ENCODE results near the gene DIS3L2.
"Not testable (repeated sequence)": the region's sequence is repeated elsewhere in the genome, so short reads cannot be mapped to it uniquely, and the experiment has no call there.

Gene DIS3L2

DNA sequence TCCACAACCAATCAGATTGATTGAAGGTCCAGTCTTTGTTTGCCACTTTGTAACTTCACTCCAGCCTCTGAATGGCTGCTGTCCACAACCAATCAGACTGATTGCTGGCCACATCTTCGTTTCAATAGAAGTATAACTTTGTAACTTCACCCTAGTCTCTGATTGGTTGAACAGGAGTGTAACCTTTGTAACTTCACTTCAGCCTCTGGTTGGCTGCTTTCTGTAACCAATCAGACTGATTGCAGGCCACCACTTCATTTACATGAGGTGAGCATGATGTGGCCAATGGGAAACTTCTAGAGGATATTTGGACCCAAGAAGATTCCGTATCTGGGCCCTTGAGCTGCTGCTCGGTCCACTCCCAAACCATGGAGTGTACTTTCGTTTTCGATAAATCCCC is 400.1 kb downstream of the DIS3L2 start:
- no peak for DNase-seq

DNA sequence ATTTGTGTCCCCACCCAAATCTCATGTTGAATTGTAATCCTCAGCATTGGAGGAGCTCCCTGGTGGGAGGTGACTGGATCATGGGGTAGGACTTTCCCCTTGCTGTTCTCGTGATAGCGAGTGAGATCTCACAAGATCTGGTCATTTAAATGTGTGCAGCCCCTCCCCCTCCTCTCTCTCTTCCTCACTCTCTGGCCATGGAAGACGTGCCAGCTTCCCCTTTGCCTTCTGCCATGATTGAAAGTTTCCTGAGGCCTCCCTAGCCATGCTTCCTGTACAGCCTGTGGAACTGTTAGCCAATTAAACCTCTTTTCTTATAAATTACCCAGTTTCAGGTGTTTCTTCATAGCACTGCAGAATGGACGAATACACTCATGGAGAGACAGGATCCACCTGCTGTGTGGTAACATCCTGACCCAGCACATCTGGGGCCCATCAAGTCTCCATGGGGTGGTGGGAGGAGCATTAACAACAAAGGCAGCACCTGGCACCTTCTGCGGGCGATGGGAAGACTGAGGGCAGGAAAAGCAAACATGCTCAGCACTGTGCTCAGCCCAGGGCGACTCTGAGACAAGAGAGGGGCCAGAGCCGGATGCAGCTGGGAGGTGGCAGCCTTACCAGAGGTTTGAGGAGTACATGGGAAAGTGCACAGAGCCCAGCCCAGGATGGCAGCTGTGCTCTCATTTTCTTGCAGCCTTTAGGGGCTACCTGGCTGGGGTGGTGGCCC is 400.8 kb downstream of the DIS3L2 start:
- DNase-seq = no peak

DNA sequence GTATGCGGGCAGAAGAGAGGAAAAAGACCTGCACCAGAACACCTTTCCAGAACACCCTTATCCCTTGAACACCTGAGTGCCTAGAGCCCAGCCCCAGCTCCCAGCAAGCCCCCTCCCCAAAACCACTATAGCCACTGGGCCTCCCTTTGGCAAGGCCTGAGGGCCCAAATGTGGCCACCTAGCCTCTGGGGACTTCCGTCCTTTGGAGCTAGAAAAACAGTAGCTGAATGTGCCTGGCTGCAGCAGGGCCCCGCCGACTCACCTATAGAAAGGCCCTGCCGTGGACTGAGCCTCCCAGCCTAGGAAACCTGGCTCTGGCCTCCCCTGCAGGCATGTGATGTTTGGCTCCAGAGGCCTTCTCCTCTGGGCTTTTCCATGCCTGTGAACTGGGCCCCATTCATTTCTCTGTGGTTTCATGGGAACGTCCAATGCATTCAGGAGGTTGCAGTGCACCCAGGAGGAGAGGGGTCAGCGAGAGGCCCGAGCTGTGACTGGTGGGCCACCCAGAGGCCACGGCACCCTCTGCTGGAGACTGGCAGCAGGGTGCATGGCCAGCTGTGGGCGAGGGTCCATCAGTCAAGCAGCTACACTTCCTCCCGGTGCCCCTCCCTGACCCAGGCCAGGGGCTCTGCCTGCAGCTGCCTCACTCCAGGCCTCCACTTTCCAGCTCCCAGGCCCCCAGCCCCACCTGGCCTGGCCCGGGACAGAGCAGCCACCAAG is 401.7 kb downstream of the DIS3L2 start:
- DNase-seq = not testable (repeated sequence)

DNA sequence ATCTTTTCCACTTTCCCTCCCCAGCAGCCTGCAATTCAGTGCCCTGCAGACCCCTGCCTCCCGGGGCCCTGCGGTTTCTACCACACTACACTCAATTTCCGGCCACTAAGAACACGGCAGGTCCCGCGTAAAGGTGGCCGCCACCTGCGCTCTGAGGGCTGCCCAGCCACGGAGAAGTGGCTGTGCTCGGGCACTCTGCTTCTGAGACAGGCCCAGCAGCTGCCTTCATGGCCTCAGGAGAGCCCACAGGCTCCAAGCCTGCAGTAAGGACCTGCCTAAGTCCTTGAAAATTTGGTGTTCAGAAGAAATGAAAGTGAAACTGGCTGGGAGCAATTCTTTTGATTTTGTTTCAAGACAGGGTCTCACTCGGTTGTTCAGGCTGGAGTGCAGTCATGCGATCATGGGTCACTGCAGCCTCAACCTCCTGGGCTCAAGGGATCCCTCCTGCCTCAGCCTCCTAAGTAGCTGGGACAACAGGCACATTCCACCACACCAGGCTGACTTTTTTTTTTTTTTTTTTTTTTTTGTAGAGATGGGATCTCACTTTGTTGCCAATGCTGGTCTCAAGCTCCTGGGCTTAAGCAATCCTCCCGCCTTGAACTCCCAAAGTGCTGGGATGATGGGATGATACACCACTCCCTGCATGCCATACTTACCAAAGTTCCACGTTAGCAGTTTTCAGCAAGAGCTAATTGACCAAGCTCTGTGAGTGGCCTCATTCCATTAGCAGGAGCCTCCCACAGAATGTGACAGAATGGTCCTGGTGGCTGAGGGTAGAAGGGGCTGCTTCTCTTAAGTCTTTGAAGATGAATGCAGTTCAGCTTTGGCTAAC is 402.5 kb downstream of the DIS3L2 start:
- DNase-seq = peak; percentile 13

DNA sequence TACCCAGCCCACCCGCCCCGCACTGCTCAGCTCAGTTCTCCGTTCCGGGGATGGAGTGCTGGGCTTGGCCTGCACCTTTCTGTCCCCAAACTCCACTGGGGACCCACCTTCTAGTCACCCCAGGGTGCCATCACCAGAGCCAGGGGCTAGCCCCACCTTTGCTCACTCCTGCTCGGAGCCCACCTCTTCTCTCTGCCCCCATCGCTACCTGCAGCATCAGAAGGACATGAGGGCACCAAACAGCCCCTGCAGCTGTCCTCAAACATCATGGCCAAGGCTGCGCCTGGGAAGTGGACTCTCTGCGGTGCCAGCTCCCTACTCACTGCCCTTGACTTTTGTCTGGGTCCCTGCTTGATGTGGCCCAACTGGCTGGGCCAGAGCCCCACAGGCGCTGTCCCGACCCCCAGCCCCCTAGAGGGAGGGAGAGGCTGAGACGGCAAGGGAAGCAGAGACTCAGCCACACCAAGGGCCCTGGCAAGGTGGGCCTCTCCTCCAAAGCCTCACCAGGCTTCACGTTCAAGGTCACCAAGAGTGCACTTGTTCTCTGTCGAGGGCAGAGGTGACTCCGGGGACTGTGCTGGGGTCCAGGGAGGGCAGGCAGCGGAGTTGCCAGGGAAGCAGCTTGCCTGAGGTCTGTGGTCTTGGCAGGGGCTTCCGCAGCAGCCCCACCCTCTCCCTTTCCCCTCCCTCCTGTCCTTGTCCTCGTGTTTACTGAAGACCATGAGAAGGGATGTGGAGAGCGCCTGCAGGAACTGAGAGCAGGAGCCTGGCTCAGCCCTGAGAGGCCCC is 403.5 kb downstream of the DIS3L2 start:
- DNase-seq = not testable (repeated sequence)

DNA sequence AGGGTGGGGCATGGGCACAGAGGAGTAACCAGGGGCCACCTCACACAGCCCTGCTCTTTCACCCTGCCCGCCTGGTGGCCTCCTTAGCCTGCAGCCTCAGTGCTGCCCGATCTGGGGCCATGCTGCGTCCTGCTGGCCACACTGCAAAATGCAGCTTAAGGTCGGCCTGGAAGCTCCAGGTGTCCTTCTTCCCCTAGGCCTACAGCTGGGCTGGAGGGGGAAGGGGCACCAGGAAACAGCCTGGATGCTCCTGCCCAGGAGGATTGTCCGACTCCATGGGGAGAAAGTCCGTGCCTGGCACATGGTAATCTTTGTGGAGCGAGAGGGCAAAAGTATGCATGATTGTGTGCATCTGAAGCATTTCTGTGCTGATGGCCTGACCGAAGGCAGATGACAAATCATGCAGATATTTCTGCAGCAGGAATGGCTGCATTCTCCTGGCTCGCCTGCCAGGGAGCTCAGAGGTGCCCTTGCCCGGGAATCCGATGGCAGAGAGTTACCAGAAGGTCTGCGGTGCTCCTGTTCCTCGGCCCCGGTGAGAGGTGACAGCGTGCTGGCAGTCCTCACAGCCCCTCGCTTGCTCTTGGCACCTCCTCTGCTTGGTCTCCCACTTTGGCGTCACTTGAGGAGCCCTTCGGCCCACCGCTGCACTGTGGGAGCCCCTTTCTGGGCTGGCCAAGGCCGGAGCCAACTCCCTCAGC is 404.3 kb downstream of the DIS3L2 start:
- no peak for DNase-seq

DNA sequence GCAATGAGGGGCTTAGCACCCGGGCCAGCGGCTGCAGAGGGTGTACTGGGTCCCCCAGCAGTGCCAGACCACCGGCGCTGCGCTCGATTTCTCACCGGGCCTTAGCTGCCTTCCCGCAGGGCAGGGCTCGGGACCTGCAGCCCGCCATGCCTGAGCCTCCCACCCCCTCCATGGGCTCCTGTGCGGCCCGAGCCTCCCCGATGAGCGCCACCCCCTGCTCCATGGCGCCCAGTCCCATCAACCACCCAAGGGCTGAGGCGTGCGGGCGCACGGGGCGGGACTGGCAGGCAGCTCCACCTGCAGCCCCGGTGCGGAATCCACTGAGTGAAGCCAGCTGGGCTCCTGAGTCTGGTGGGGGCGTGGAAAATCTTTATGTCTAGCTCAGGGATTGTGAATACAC is 404.9 kb downstream of the DIS3L2 start:
- not testable (repeated sequence) for DNase-seq

DNA sequence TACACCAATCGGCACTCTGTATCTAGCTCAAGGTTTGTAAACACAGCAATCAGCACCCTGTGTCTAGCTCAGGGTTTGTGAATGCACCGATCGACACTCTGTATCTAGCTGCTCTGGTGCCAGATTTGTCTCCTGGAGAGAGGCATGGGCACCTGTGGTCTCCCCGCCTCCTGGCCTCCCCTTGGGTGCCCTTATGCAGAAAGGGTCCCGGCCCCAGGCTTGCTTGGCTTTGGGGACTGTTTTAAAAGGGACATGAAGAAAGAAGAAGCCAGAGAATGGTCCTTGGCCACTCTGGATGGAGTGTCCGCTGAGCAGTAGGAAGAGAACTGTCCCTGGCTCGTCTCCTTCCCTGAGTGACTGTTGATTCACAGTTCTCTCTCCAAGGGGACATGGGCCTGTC is 405.5 kb downstream of the DIS3L2 start:
- DNase-seq = no peak

DNA sequence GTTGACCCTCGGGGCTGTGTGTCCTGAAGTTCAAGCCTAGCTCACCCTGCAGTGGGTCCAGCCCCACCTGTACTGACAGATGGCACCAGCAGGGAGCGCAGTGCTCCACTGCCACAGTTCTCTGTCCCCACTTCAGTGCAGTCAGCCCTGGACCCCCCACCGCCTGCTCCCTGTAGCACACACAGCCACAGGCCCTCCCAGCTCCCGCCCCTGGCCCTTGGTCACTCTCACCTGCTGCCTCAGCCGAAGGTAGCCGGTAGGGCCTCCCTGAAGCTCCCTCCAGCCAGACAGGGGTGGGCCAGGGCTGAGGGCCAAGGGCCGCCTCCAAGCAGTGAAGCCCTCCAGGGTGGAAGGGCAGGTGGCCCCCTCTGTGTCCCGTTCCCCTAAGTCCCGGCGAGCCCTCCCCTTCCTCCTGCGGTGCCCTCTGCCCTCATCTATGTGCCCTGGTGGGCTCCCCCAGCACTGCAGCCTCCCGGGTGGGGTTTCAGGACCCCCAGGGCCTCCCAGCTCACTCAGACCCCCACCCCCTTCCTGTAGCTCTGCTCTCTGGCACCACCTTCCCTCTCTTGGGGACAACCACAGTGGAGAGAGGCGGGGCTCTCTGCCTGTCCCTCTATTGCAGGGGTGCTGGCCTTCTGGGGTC is 406.2 kb downstream of the DIS3L2 start:
- no peak for DNase-seq

DNA sequence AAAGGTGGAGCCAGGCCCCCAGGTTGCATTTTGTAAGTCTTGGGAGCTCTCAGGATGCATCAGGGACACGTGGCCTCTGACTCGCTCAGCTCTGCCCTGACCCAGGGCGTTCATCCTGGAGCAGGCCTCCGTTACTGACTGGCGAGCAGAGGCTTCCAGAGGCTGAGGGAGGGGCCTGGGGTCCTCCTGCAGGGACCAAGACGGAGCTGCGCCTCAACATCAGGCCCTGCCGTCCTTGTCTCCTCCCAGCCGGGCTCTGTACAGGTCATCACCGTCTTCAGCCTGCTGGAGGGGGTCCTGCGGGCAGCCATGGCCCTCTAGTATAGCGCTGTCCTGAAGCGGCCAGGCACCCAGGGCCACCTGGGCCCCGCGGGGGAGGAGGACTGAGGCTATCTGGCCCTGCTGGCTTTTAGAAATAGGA is 406.8 kb downstream of the DIS3L2 start:
- DNase-seq = no peak

DNA sequence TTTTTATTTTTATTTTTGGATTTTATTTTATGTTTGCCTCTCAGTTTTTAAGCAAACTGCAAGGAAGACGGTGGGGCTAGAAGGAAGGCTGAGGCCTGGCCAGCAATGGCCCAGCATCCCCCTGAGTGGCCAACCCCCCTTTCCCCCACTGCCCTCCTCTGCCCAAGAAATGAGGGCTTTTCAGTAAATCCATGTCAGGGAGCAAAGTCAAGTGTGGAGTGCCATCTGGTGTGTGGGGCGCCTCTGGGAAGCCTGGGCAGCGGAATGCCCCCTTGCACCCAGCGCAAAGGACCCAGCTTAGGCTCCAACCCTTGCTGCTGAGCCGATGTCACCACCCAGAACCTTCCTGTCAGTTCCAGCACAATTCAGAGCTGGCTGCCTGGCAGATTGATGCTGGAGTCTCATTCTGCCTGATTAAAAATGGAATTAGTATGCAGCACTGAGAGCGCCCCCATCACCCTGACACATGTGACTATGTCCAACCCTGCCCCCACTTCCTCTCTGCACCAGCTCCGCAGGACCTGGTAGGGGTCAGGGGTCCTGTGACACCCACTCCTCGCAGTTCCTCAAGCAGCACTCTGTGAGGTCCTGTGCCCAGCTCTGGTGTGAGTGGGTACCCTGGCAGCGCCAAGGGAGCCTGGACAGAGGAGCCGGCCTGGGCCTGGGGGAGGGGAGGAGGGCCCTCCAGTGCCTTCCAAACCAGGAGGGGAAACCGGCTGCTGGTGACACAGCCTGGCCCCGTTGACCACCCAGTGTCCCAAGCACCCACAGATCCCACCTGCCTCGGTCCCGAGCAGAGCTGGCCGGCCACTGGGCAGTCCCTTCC is 407.8 kb downstream of the DIS3L2 start:
- DNase-seq = no peak

DNA sequence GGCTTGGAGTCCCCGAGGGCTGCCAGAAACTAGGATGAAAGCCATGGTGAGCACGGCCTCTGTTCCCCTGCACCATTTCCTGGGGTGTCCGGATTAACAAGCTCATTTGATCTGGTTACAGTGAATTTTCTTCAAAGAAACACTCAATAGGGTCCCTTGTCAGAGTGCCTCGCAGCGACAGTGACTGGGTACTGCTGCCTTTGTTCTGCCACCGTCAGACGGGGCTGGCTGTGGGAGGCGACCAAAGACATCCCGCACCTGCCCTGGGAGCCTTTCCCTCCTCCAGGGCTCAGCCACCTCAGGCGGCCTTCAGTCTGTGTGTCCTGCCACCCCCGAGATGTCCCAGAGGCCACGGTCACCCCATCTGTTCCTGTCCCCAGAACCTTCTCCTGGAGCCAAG is 408.5 kb downstream of the DIS3L2 start:
- DNase-seq = not testable (repeated sequence)

DNA sequence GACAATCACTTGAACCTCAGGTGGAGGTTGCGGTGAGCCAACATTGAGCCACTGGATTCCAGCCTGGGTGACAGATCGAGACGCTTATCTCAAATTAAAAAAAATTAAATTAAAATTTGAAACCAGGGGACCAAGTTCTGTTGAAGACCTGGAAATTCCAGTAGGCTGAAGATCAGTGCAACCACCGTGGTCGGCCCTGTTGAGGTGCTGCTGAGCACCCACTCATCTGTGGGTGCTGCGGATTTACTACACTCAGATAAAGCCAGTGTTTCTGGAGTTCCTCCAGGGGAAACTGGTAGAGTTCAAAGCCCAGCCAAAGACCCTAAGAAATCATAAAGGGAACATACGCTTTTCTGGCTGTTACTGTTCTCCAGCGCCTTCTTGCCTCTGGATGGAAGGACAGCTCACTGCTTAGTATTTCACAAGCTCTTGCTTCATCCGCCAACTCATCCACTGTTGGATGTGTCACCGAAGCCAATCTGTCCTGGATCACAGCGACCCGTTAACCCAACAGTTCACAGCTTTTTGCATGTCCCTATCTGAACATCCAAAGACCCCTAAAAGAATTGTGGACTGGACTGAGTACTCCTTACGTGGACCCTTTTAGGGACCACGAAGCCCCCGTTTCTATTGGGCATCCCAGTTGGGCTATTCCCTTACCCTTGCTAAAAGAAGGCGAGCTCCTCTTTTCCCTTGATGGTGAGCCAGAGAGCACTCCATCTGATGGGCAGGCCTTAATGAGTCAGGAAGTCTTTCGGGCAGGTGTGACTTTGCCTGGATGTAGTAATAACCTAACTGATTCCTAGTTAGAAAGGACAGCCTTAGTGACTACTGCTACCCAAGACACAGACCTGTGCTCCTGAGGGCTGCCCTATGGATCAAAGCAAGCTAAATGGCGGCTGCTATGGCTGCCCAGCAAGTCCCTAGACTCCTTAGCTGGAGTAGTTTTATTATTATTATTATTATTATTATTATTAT is 411.0 kb downstream of the DIS3L2 start:
- DNase-seq = no peak

DNA sequence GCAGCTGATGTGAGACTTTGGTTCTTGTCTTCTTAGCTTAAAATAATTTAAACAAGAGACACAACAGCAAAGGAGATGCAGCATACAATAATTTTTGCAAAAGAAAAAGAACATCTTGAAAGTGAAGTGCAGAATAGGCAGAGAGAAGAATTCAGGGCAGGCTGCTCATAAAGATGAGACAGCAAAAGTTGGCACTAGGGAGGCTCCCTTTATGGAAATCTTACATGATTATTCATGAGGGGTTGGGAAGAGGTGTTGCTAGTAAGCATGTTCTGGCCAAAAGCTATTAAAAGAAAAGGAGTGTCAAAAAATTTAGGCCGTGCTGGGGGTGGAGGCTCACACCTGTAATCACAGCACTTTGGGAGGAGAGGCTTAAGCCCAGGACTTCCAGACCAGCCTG is 412.8 kb downstream of the DIS3L2 start:
- DNase-seq = no peak

DNA sequence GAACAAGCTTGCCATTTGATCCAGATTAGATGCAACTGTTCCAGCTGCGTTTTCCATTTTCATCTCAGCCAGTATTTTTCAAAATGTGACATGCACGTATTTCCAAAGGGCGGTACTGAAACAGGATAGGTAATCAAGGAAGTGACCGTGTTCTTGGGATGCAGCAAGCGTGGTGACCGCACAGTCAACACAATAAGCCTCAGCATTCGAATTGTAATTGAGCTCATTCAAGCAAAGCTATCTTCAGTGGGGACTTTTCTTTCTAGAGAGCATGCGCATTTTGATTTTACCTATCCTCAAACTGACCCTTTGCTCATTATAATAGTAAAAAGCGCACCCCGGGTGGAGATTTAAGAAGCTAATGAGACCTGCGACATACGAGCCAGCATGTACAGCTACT is 413.7 kb downstream of the DIS3L2 start:
- no peak for DNase-seq

DNA sequence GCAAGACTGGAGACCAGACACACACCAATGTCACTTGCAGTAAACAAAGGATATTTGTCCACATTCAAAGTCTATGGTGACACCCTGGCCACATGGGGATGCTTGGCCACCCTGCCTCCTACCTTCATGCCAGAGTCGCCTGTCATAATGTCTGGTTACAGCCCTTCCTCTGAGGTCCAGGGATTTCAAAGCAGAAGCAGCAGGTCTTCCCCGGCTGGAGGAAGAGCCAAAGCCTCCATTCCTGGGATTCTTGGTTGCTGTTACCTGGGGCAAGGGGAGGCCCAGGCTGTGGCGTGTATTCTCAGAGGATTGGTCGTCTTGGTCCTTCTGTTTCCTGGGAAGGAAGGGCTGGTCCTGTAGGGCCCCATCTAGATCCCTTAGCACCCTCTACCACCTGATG is 414.7 kb downstream of the DIS3L2 start:
- no peak for DNase-seq

DNA sequence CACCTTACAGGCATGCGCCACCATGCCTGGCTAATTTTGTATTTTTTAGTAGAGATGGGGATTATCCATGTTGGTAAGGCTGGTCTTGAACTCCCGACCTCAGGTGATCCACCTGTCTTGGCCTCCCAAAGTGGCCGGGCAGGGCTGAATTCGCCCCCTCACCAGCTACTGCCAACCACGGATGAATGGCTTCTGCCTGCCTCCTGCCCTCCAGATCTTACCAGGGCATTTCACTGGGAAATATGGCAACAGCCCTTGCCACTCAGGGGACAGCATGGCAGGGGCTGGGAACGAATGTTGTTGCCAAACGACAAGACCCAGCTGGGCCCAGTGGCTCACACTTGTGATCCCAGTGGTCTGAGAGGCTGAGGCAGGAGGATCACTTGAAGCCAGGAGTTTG is 415.2 kb downstream of the DIS3L2 start:
- DNase-seq = no peak

DNA sequence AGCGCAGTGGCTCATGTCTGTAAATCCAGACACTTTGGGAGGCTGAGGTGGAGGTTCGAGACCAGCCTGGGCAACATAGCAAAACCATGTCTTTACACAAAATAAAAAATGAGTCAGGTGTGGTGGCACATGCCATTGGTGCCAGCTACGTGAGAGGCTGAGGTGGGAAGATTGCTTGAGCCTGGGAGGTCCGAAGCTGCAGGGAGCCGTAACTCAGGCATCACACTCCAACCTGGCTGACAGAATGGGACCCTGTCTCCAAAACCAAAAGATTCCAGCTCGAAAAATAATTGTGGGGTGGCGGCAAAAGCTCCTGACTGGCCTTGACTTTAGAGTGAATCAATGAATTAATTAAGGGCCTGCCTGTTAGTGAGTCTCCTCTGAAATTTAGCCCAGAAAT is 415.8 kb downstream of the DIS3L2 start:
- no peak for DNase-seq
